ENCODE results near the gene SCARB1.

DNA sequence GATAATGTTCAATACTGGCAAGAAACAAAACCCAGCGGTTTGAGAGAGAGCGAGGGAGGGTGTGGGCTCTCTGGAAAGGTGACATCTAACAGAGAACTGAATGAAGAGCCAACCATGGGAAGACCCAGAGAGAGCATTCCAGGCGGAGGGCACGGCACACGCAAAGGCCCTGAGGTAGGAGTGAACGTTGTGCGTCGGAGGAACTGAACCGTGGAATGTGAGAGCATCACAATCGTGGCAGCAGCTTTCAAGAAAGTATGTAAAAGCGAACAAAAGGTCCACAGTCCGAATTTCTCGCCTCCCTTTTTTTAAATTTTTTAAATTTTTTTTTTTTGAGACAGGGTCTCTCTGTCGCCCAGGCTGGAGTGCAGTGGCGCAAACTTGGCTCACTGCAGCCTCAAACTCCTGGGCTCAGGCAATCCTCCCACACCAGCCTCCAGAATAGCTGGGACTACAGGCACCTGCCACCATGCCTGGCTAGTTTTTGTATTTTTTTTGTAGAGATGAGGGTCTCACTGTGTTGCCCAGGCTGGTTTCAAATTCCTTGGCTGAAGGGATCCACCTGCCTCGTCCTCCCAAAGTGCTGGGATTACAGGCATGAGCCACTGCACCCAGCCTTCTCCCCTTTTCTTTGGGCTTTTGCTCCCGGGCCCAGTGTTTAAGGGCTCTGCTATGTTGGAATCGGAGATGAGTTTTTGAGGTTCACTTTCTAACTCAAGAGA lies 15.3 kb upstream of the SCARB1 start:
- TF ChIP-seq, protein P1, sequence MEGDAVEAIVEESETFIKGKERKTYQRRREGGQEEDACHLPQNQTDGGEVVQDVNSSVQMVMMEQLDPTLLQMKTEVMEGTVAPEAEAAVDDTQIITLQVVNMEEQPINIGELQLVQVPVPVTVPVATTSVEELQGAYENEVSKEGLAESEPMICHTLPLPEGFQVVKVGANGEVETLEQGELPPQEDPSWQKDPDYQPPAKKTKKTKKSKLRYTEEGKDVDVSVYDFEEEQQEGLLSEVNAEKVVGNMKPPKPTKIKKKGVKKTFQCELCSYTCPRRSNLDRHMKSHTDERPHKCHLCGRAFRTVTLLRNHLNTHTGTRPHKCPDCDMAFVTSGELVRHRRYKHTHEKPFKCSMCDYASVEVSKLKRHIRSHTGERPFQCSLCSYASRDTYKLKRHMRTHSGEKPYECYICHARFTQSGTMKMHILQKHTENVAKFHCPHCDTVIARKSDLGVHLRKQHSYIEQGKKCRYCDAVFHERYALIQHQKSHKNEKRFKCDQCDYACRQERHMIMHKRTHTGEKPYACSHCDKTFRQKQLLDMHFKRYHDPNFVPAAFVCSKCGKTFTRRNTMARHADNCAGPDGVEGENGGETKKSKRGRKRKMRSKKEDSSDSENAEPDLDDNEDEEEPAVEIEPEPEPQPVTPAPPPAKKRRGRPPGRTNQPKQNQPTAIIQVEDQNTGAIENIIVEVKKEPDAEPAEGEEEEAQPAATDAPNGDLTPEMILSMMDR (IDR thresholded peaks at IDR 0.05) = no peak
- TF ChIP-seq POLR2AphosphoS5 (IDR thresholded peaks at IDR 0.05; ENCODE audit: low read depth, low read length) (no peak), TCF7L2 (IDR thresholded peaks at IDR 0.05; ENCODE audit: low read depth, low read length) (no peak), SIN3A (IDR thresholded peaks at IDR 0.05; ENCODE audit: borderline replicate concordance, insufficient read depth, low read depth, low read length) (no peak)
- TF ChIP-seq, protein P2, sequence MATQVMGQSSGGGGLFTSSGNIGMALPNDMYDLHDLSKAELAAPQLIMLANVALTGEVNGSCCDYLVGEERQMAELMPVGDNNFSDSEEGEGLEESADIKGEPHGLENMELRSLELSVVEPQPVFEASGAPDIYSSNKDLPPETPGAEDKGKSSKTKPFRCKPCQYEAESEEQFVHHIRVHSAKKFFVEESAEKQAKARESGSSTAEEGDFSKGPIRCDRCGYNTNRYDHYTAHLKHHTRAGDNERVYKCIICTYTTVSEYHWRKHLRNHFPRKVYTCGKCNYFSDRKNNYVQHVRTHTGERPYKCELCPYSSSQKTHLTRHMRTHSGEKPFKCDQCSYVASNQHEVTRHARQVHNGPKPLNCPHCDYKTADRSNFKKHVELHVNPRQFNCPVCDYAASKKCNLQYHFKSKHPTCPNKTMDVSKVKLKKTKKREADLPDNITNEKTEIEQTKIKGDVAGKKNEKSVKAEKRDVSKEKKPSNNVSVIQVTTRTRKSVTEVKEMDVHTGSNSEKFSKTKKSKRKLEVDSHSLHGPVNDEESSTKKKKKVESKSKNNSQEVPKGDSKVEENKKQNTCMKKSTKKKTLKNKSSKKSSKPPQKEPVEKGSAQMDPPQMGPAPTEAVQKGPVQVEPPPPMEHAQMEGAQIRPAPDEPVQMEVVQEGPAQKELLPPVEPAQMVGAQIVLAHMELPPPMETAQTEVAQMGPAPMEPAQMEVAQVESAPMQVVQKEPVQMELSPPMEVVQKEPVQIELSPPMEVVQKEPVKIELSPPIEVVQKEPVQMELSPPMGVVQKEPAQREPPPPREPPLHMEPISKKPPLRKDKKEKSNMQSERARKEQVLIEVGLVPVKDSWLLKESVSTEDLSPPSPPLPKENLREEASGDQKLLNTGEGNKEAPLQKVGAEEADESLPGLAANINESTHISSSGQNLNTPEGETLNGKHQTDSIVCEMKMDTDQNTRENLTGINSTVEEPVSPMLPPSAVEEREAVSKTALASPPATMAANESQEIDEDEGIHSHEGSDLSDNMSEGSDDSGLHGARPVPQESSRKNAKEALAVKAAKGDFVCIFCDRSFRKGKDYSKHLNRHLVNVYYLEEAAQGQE (IDR thresholded peaks at IDR 0.05; ENCODE audit: insufficient read depth in 1 of 2, low read depth in 2 of 2, low read length in 1 of 2) = no peak

All from Panc1 (cell line).